ENCODE results near the gene SPATA13.

Gene SPATA13

GRCh38 chr13:24165746-24166145 is 5.2 kb downstream of the SPATA13 start:
- H3K9ac ChIP-seq (ENCODE audit: low read depth, low read length), result no peak overlapping the region
- no peak overlapping the region for H2AFZ ChIP-seq (ENCODE audit: low read depth, low read length)
- no peak overlapping the region for H3K4me3 ChIP-seq (ENCODE audit: low read depth in 1 of 2, low read length in 2 of 2)
- no peak overlapping the region for H3K4me2 ChIP-seq (ENCODE audit: insufficient read depth, low read length)
- ATAC-seq (ENCODE audit: insufficient read depth, low read depth) (no peak), DNase-seq (no peak)
- H3K27ac ChIP-seq (ENCODE audit: low read length), result no peak overlapping the region
- no peaks in the 10 kb centered on the region for H3K9me3 ChIP-seq (ENCODE audit: insufficient read depth, low read length, severe bottlenecking)
- peaks cover 19% of the 10 kb centered on the region for H3K4me1 ChIP-seq (ENCODE audit: insufficient read depth, low read length)
- peaks cover 24% of the 10 kb centered on the region for H4K20me1 ChIP-seq (ENCODE audit: insufficient read depth, low read length)
- TF ChIP-seq EZH2 (IDR thresholded peaks at IDR 0.05; ENCODE audit: borderline replicate concordance, low read depth, low read length, severe bottlenecking) (no peak), CTCF (IDR thresholded peaks at IDR 0.05; ENCODE audit: borderline replicate concordance, extremely low read depth, low read length, poor library complexity, severe bottlenecking) (no peak)
- peaks cover 16% of the 10 kb centered on the region for H3K36me3 ChIP-seq (ENCODE audit: insufficient read depth, low read length)
- H3K27me3 ChIP-seq (ENCODE audit: insufficient read depth, low read length, poor library complexity), result no peaks in the 10 kb centered on the region
- H3K79me2 ChIP-seq (ENCODE audit: insufficient read depth, low read length), result peaks cover 6% of the 10 kb centered on the region; the same call in 1 of the 2 replicates

GRCh38 chr13:24166561-24166960 is 6.0 kb downstream of the SPATA13 start:
- Histone ChIP-seq H3K27ac (ENCODE audit: low read length) (no peak overlapping the region), H3K9ac (ENCODE audit: low read depth, low read length) (no peak overlapping the region), H3K9me3 (ENCODE audit: insufficient read depth, low read length, severe bottlenecking) (no peaks in the 10 kb centered on the region), H3K79me2 (ENCODE audit: insufficient read depth, low read length) (peaks cover 8% of the 10 kb centered on the region; the same call in 1 of the 2 replicates), H4K20me1 (ENCODE audit: insufficient read depth, low read length) (peaks cover 32% of the 10 kb centered on the region), H2AFZ (ENCODE audit: low read depth, low read length) (no peak overlapping the region), H3K4me1 (ENCODE audit: insufficient read depth, low read length) (peaks cover 11% of the 10 kb centered on the region), H3K27me3 (ENCODE audit: insufficient read depth, low read length, poor library complexity) (no peaks in the 10 kb centered on the region), H3K36me3 (ENCODE audit: insufficient read depth, low read length) (peaks cover 16% of the 10 kb centered on the region), H3K4me2 (ENCODE audit: insufficient read depth, low read length) (no peak overlapping the region), H3K4me3 (ENCODE audit: low read depth in 1 of 2, low read length in 2 of 2) (no peak overlapping the region)
- TF ChIP-seq CTCF (IDR thresholded peaks at IDR 0.05; ENCODE audit: borderline replicate concordance, extremely low read depth, low read length, poor library complexity, severe bottlenecking), result no peak
- no peak for TF ChIP-seq EZH2 (IDR thresholded peaks at IDR 0.05; ENCODE audit: borderline replicate concordance, low read depth, low read length, severe bottlenecking)
- no peak for ATAC-seq (ENCODE audit: insufficient read depth, low read depth)
- no peak for DNase-seq

DNA sequence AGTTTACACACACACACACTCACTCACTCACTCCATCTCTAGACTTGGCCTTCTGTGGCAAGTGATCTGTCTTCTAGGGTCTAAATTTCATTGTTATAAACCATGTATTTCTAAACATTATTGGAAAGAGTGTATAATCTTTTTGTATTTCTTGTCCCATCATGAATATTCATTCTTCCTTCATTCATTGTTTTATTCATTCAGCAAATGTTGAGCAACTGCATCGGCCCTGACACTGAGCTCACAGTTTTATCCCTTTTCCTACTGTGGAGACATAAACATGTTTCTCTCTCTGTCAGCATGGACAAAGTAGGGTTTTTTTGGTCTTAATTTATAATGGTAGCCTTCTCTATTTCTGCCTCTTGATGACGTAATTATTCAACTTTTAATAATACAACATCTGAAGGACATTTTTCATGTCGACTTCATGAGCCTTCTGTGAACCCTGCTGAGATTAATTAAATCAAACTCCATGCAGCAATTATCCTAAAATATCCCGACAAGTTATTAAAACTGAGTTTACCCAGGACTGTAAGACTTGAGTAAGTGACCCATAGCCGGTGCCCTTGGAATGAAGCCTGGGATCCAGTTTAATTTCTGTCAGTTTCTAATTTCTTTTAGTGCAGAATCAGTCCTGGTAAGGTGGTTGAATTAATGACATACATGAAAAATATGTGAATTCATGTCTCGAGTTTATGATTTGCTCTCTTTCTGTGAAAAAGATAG is 7.3 kb downstream of the SPATA13 start:
- H3K4me2 ChIP-seq (ENCODE audit: insufficient read depth, low read length), result no peak overlapping the region
- peaks cover 16% of the 10 kb centered on the region for H3K36me3 ChIP-seq (ENCODE audit: insufficient read depth, low read length)
- TF ChIP-seq CTCF (IDR thresholded peaks at IDR 0.05; ENCODE audit: borderline replicate concordance, extremely low read depth, low read length, poor library complexity, severe bottlenecking), result no peak
- no peak for TF ChIP-seq EZH2 (IDR thresholded peaks at IDR 0.05; ENCODE audit: borderline replicate concordance, low read depth, low read length, severe bottlenecking)
- DNase-seq, result no peak
- H3K4me1 ChIP-seq (ENCODE audit: insufficient read depth, low read length), result no peaks in the 10 kb centered on the region
- no peaks in the 10 kb centered on the region for H3K27me3 ChIP-seq (ENCODE audit: insufficient read depth, low read length, poor library complexity)
- 0 out of 2 replicates have a peak, but pooled peaks cover 1% of the 10 kb centered on the region for H3K79me2 ChIP-seq (ENCODE audit: insufficient read depth, low read length)
- peaks cover 22% of the 10 kb centered on the region for H4K20me1 ChIP-seq (ENCODE audit: insufficient read depth, low read length)
- no peak overlapping the region for H3K9ac ChIP-seq (ENCODE audit: low read depth, low read length)
- no peak for ATAC-seq (ENCODE audit: insufficient read depth, low read depth)
- H3K9me3 ChIP-seq (ENCODE audit: insufficient read depth, low read length, severe bottlenecking), result no peaks in the 10 kb centered on the region
- H3K27ac ChIP-seq (ENCODE audit: low read length), result no peak overlapping the region
- no peak overlapping the region for H3K4me3 ChIP-seq (ENCODE audit: low read depth in 1 of 2, low read length in 2 of 2)
- no peak overlapping the region for H2AFZ ChIP-seq (ENCODE audit: low read depth, low read length)

All from DND-41 (cell line).